Stimulated activated naive CD8-positive, alpha-beta T cell treated with anti-CD3 and anti-CD28 coated beads, Interleukin-15, amount 100 ng/mL, for 72 hours (primary cell): ENCODE data around the gene WDTC1.
"Not testable (repeated sequence)": the region's sequence is repeated elsewhere in the genome, so short reads cannot be mapped to it uniquely, and the experiment has no call there.

ENCODE experiments used
- ATAC-seq: fragments of 150-1000 bp; cut with Tn5 transposase; 2 replicates; pipeline ENCODE4 v1.10.0; 2021; ENCODE audit warnings: mild to moderate bottlenecking, moderate library complexity
- DNase-seq, 2 donors: peaks; one replicate each; pipeline ENCODE4 v3.0.0; 2021 to 2022
- H3K27ac Mint-ChIP-seq, 2 donors: one replicate each; pipeline ENCODE4 v1.8.0; 2022; ENCODE audit warnings: mild to moderate bottlenecking in 2 of 2, mixed read lengths in 2 of 2, moderate library complexity in 2 of 2
- H3K27me3 Mint-ChIP-seq: one replicate; pipeline ENCODE4 v1.8.0; 2022; ENCODE audit warnings: mixed read lengths
- H3K4me1 Mint-ChIP-seq: one replicate; pipeline ENCODE4 v1.8.0; 2022; ENCODE audit warnings: mild to moderate bottlenecking, mixed read lengths
- H3K4me3 Mint-ChIP-seq, 2 donors: one replicate each; pipeline ENCODE4 v1.8.0; 2022; ENCODE audit warnings: mild to moderate bottlenecking in 2 of 2, mixed read lengths in 2 of 2, moderate library complexity in 1 of 2
- H3K9me3 Mint-ChIP-seq, 2 donors: one replicate each; pipeline ENCODE4 v1.8.0; 2022; ENCODE audit warnings: mixed read lengths in 2 of 2

Gene WDTC1

GRCh38 chr1:27285274-27285660 is 50.8 kb downstream of the WDTC1 start:
- Mint-ChIP-seq H3K4me3 (no peak overlapping the region), H3K27me3 (no peaks in the 10 kb centered on the region), H3K27ac (no peak overlapping the region), H3K9me3 (no peaks in the 10 kb centered on the region), H3K4me1 (peaks cover 7% of the 10 kb centered on the region)
- ATAC-seq (no peak), DNase-seq (no peak)

- not testable (repeated sequence) for H3K4me1 Mint-ChIP-seq, H3K9me3 Mint-ChIP-seq, H3K27me3 Mint-ChIP-seq, DNase-seq, H3K4me3 Mint-ChIP-seq, H3K27ac Mint-ChIP-seq, ATAC-seq
Measured at GRCh38 chr1:27285821-27286220, 51.4 kb downstream of the WDTC1 start.

- not testable (repeated sequence) for ATAC-seq, H3K27ac Mint-ChIP-seq, H3K4me1 Mint-ChIP-seq, H3K27me3 Mint-ChIP-seq, DNase-seq, H3K9me3 Mint-ChIP-seq, H3K4me3 Mint-ChIP-seq
Measured at GRCh38 chr1:27289125-27289524, 54.7 kb downstream of the WDTC1 start.

- no peak for DNase-seq
- H3K4me3 Mint-ChIP-seq: no peak overlapping the region
- no peaks in the 10 kb centered on the region for H3K9me3 Mint-ChIP-seq
- peak overlapping the region in 1 of 2 donors; percentile 5 for H3K27ac Mint-ChIP-seq
- ATAC-seq: no peak
- H3K27me3 Mint-ChIP-seq: no peaks in the 10 kb centered on the region
- H3K4me1 Mint-ChIP-seq: no peaks in the 10 kb centered on the region
Measured at GRCh38 chr1:27290581-27290980, 56.1 kb downstream of the WDTC1 start.

GRCh38 chr1:27292106-27292505 is 57.7 kb downstream of the WDTC1 start:
- no peaks in the 10 kb centered on the region for H3K4me1 Mint-ChIP-seq
- H3K27me3 Mint-ChIP-seq: no peaks in the 10 kb centered on the region
- ATAC-seq: no peak
- H3K4me3 Mint-ChIP-seq: no peak overlapping the region
- H3K9me3 Mint-ChIP-seq: no peaks in the 10 kb centered on the region
- H3K27ac Mint-ChIP-seq: peak overlapping the region in 1 of 2 donors; percentile 80
- no peak for DNase-seq

GRCh38 chr1:27293915-27294314 is 59.5 kb downstream of the WDTC1 start:
- Mint-ChIP-seq H3K4me3 (no peak overlapping the region), H3K27ac (no peak overlapping the region), H3K9me3 (no peaks in the 10 kb centered on the region), H3K27me3 (no peaks in the 10 kb centered on the region), H3K4me1 (no peaks in the 10 kb centered on the region)
- no peak for DNase-seq
- no peak for ATAC-seq

GRCh38 chr1:27296773-27297291 is 62.4 kb downstream of the WDTC1 start:
- Mint-ChIP-seq H3K4me3 (no peak overlapping the region), H3K27ac (no peak overlapping the region), H3K9me3 (no peaks in the 10 kb centered on the region), H3K27me3 (no peaks in the 10 kb centered on the region), H3K4me1 (peaks cover 6% of the 10 kb centered on the region)
- DNase-seq: peak; percentile 34 to 40
- peak; percentile 62 for ATAC-seq

GRCh38 chr1:27297903-27298302 is 63.5 kb downstream of the WDTC1 start:
- H3K9me3 Mint-ChIP-seq: no peaks in the 10 kb centered on the region
- peaks cover 6% of the 10 kb centered on the region for H3K4me1 Mint-ChIP-seq
- no peak overlapping the region for H3K4me3 Mint-ChIP-seq
- peak overlapping the region in 1 of 2 donors; percentile 76 for H3K27ac Mint-ChIP-seq
- H3K27me3 Mint-ChIP-seq: no peaks in the 10 kb centered on the region
- ATAC-seq (no peak), DNase-seq (no peak)

GRCh38 chr1:27298632-27299384 is 64.4 kb downstream of the WDTC1 start:
- no peak overlapping the region for H3K4me3 Mint-ChIP-seq
- no peak overlapping the region for H3K27ac Mint-ChIP-seq
- DNase-seq: no peak
- H3K27me3 Mint-ChIP-seq: no peaks in the 10 kb centered on the region
- ATAC-seq: no peak
- H3K9me3 Mint-ChIP-seq: no peaks in the 10 kb centered on the region
- peaks cover 6% of the 10 kb centered on the region for H3K4me1 Mint-ChIP-seq

GRCh38 chr1:27299385-27300271 is 65.2 kb downstream of the WDTC1 start:
- H3K4me1 Mint-ChIP-seq: peaks cover 6% of the 10 kb centered on the region
- DNase-seq (no peak), ATAC-seq (no peak)
- no peak overlapping the region for H3K4me3 Mint-ChIP-seq
- no peaks in the 10 kb centered on the region for H3K9me3 Mint-ChIP-seq
- peak overlapping the region in 1 of 2 donors; percentile 14 for H3K27ac Mint-ChIP-seq
- H3K27me3 Mint-ChIP-seq: no peaks in the 10 kb centered on the region

- Mint-ChIP-seq H3K9me3 (no peaks in the 10 kb centered on the region), H3K27me3 (no peaks in the 10 kb centered on the region), H3K27ac (no peak overlapping the region), H3K4me1 (peaks cover 6% of the 10 kb centered on the region), H3K4me3 (no peak overlapping the region)
- DNase-seq (peak; percentile 73), ATAC-seq (peak; percentile 87)
Measured at GRCh38 chr1:27300341-27301051, 66.1 kb downstream of the WDTC1 start.

GRCh38 chr1:27301052-27301422 is 66.6 kb downstream of the WDTC1 start:
- peaks cover 6% of the 10 kb centered on the region for H3K4me1 Mint-ChIP-seq
- H3K27me3 Mint-ChIP-seq: no peaks in the 10 kb centered on the region
- no peak overlapping the region for H3K4me3 Mint-ChIP-seq
- ATAC-seq (no peak), DNase-seq (no peak)
- H3K9me3 Mint-ChIP-seq: no peaks in the 10 kb centered on the region
- no peak overlapping the region for H3K27ac Mint-ChIP-seq

GRCh38 chr1:27301582-27302199 is 67.3 kb downstream of the WDTC1 start:
- H3K4me1 Mint-ChIP-seq: peaks cover 6% of the 10 kb centered on the region
- ATAC-seq: no peak
- peak overlapping the region in 1 of 2 donors; percentile 5 for H3K27ac Mint-ChIP-seq

GRCh38 chr1:27302612-27303011 is 68.2 kb downstream of the WDTC1 start:
- no peak for ATAC-seq
- Mint-ChIP-seq H3K4me3 (no peak overlapping the region), H3K27me3 (no peaks in the 10 kb centered on the region), H3K9me3 (no peaks in the 10 kb centered on the region), H3K4me1 (peaks cover 6% of the 10 kb centered on the region), H3K27ac (no peak overlapping the region)
- DNase-seq: no peak

More at GRCh38 chr1:27301582-27302199, 67.3 kb downstream of the WDTC1 start:
- no peak for DNase-seq
- no peaks in the 10 kb centered on the region for H3K27me3 Mint-ChIP-seq
- no peak overlapping the region for H3K4me3 Mint-ChIP-seq
- H3K9me3 Mint-ChIP-seq: no peaks in the 10 kb centered on the region

- H3K27ac Mint-ChIP-seq: no peak overlapping the region
- H3K4me3 Mint-ChIP-seq: no peak overlapping the region
- H3K27me3 Mint-ChIP-seq: no peaks in the 10 kb centered on the region
- DNase-seq (no peak), ATAC-seq (no peak)
- H3K4me1 Mint-ChIP-seq: peaks cover 6% of the 10 kb centered on the region
- no peaks in the 10 kb centered on the region for H3K9me3 Mint-ChIP-seq
Measured at GRCh38 chr1:27303509-27303908, 69.1 kb downstream of the WDTC1 start.
